NCI-H1694 (cell line): ENCODE results near the gene ABI3BP.

Experiments used
- DNase-seq: peaks from one replicate; lab custom pipeline; 2025; lab: John Stamatoyannopoulos, UW

The ABI3BP gene

DNA sequence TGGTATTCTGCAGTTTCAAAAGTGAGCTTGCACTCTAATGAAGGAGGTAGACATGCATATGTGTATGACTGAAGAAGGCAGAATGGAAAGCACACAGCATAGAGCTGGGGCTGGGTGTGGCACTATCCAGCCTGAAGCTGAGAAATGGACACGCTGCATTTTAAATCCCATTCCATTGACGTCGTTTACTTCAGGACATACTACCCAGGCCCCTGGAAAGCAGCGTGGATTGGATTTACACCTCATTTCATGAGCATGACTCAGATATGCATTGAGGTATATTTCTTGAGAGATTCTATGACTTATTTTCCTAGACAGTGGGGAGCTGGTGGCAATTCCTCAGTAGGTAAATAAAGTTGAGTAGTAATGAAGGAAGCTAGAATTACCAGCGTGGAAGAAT, 101.4 kb downstream of the ABI3BP start:
- no peak for DNase-seq

DNA sequence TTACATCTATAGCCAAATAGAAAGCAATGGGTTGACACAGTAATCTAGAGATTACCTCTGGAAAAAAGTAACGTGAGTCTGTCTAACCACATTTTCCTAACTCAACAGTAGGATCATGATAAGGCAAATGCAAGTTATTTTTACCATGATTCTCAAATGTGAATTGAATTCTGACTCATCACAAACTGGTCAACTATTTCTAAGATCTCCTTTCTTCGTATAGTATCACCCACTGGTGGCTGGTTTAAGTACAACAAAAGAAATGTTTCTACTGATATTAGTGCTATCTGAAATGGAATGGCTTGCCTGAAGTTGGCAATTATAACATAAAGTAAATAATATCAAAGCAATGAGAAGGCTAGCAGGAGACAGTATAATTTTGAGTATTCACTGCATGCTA, 102.2 kb downstream of the ABI3BP start:
- DNase-seq: no peak

DNA sequence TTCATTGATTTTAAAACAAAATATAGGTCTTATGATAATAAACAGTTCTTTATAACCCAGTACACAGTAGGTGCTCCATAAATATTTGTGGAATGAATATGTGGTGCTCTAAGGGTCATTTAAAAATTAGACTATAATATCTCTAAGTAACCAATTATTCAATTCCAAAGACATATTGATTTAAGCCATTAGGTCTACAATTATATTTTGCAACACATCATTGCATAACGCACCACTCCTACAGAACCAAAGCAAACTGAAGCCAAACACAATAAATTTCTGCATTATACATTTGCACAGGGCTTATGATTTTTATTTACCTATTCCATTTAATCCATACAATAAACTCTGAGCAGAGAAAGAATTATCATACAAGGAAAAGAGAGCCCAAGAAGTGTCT, 104.3 kb downstream of the ABI3BP start:
- no peak for DNase-seq

DNA sequence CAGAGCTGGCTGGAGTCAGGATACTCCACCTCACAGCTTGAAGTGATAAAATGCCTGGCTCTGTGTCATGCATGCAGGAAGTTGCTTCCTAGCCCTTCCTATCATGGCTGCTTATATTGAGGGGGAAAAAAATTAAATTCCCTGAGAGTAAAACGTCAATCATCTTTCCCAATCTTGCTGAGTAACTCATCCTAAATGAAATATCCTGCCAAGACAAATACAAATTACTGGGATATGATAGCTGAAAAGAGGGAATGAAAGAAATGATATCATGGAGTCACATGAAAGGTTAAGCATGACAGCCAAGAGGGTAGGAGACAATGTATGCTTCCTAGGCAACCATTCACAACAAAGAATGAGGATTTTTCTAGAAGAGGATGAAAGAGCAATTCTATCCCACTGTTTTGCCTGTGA, 110.6 kb downstream of the ABI3BP start:
- DNase-seq: no peak

DNA sequence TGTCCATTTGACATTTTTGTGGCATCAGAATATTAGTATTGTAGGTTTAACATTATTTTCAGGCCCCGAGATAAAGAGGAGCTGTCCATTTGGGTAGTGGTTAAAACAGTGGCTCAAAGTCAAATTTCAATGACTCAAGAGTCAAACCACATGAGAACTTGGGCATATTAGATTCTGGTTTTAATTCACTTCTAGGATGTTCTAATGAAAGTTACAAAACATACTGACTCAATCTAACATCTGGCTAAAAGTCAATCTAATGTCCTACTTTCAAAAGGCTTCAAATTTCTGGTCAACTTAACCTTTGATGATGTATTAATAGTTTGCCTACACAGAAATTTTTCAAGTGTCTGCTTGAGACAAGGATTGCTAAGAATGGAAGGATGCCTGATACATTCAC, 112.4 kb downstream of the ABI3BP start:
- no peak for DNase-seq

DNA sequence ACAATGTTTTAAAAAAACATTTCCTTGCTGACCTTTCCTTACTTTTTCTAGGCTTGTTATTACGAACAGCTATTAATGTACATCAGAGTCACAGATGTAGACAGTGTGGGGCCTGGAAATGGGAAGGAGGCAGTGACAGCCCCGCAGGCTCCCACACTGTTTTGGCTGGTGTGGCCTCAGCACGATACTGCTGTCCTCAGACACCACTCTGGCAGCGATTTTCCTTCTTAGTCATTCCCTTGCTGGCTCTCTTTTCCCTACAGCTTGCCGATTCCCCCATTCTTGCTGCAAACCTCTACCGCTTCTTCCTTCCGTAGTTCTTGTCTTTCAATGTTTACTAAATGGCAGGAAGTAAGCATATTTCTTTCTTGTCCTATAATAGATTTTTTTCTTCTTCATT, 113.1 kb downstream of the ABI3BP start:
- no peak for DNase-seq

DNA sequence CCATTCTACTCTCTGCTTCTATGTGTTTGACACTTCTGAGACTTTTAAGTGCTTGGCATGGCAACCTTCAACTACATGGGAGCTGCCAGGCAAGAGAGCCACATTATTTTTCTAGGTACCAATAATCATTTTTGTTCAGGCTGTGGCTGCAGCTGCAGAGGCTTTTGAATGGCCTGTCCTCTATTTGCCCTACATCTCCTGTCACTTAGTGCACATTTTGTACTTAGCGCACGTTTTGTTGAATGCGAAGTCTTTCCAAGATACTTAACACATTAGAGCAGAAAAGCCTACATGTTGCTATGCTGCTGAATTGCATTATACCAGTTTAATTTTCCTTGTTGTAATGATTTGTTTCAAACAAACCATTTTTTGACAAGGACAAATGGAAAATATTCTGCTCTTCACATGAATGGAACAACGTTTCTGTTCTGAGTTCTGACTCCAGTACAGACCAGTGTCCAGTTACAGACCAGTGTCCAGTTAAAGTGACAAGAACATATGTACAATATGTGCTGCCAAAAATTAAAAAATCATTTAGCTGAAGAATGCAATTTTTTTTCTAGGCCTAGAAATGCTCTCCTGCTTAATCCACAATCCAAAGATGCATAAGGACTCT, 113.9 kb downstream of the ABI3BP start:
- DNase-seq: no peak

DNA sequence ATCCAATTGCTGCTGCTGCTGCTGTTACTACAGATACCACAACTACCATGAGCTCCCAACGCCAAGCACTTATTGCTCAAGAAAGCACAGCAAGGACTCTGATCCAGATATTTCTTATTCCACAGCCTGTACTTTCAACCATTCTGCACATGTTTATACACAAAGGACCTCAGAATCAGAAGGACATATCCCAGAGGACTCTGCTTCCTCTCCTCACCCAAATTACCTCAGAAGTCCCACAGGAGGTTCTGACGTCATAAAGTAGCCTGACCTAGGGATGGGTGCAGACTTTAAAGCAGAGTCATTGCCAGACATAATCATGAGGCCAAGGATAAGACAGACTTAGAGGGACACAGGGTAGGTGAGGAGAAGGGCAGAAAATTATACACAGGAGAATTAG, 115.9 kb downstream of the ABI3BP start:
- DNase-seq: no peak

DNA sequence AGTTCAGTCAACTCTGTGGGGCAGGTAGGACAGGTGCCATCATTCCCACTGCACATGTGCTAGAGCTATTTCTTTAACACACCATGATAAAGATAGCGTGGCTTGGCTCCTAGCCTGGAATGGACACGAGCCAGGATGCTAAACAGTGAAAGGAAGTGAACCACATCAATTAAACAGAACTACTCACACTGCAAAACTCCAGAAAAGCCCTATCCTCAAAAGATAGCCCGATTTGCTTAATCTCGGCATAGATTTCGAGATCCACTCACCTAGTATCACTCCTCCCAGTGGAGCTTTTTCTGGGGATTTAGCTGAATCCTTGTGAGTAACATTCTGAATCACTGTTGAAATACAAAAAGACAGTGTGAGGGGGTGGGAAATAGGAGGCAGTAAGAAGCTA, 118.0 kb downstream of the ABI3BP start:
- DNase-seq: no peak

DNA sequence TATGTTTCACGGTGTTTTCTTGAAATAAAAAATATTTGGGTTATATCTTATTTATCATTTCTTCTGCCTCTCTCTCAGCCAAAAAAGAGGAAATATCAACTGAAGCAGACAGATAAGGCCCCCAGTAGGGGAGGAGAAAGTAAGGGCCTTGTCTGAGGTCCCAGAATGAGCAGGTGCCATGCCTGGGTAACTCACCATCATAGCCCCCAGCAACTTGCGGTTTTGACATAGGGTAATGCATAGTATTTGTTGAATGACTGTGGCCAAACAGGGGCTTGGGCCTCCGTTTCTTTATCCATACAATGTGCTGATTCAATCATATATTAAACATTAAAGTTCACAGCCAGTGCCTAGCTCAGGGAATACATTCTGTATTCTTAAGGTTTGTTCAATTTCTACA, 119.6 kb downstream of the ABI3BP start:
- DNase-seq: no peak

DNA sequence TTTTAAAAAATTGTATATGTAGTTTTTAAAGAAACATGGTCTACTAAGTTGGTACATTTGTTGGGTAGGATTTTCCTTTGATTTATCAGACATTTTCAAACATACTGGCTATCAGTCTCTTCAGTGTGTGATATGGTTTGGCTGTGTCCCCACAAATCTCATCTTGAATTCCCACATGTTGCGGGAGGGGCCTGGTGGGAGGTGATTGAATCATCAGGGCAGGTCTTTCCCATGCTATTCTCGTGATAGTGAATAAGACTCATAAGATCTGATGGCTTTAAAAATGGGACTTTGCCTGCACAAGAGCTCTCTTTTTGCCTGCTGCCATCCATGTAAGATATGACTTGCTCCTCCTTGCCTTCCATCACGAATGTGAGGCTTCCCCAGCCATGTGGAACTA, 121.9 kb downstream of the ABI3BP start:
- no peak for DNase-seq

DNA sequence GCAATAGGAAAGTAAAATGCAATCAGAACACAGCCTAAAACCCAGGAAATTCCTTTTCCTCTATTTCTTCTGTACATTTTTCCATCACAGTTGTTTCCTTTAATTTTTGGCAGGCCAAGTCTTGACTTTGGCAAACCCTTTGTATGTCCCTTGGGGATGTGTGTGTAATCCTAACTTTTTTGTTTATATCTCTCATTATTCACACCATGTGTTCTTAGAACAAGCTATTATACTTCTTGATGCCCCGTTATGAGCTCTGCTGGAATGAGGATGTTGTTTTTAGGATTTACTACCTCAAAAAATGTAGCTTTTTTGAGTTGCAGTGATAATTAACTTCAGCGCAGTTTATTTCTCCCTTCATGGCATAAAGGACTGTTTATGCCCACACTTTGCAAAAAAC, 123.4 kb downstream of the ABI3BP start:
- no peak for DNase-seq

DNA sequence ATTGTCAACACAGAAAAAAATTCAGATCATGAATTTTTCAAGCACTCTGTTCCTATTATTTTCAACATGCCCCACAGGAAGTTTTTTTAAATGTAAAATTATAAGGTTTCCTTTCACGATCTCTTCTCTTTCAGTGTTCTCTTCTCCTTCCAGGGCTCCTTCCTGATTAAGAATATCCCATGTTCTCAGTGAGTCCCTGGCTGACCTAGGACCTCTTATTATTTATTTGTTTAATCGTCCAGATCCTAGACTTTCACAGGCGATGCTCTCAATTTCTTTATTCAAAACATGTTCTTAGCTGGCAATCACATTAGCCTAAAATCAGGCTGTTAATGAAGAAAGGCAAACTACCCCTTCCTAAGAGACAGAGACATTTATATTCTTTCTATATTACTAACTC, 124.3 kb downstream of the ABI3BP start:
- DNase-seq: no peak

DNA sequence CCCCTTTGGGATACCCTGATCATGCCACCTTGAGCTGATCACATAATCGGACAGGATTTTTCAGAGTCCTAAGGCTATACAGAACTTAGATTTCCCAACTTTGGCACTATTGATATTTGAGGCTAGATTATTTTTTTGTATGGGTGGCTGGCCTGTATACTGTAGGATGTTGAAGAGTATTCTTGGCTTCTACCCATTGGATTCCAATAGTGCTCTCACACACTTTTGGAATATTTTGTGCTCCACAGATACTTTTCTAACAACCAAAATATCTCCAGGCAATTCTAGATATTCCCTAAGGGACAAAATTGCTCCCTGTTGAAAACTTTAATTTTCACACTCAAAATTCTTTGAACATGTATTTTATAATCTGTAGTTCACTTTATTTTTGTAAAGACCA, 125.1 kb downstream of the ABI3BP start:
- DNase-seq: no peak

DNA sequence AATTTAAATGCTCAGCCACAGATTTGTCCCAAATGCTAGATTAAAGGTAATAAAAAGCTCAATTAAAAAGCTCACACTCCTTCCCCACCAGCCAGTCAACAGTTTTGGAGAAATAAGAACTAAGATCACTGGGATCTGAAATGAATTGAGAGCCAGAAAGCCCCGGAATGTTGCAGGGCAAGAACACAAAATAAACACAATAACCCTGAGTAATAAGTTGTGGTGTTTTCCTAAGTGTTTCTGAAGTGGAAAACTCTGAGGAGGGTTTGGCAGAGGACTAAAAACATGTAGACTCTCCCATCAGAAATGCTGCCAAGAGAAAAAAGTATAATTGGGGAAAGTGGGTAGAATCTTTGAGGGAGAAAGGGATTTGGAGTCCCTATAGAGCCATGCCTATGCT, 127.8 kb downstream of the ABI3BP start:
- DNase-seq: no peak

DNA sequence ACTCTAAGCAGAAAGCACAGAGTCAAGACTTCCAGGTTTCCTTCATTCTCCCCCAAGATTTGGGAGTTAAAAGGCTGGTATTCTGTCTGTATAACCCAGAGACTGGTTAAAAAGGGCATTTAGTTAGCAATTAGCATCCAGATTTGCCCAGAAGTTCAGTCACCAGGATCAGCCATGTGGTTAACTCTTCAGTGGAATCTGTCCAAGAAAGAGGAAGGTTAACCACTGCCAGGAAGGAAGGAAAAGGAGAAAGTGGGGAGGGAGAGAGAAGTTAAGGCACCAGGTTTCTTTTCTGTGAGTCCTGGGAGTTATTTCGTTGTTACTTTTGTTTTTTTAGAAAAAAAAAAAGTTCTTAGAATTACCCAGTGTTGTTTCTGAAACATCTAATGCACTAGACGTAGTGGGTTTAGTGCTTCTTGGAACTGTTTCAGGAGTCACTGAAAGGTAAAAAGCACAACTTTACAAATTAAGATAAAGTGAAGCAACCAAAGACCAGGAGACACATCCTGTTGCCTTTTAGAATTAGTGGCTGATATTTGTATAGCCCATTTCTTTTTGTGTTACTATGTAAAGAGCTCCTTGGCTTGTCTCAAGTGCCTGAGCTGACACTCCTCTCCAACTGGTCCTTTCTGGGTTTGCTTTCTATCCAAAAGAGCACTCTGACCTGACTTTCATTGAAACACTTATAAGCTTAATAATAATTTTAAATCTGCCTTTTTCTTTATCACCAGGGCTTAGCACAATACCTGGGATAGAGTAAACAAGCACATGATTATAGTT, 128.6 kb downstream of the ABI3BP start:
- DNase-seq: no peak

DNA sequence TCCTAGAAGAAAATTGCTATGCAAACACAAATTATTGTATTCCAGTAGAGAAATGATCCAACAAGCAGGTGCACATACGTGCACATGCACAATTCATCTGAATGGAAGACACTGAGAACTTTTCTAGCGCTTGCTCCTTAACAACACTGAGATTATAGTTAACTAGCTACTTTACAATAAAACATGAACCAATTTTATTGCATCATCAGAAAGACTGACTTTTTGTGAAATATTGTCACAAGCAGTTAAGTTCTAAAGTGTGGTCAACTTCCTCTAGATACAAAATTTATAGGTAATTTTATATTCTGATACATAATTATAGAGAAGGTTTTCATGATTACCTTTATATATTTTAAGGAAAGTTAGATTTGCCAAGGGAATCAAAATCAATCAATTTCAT, 135.4 kb downstream of the ABI3BP start:
- no peak for DNase-seq

DNA sequence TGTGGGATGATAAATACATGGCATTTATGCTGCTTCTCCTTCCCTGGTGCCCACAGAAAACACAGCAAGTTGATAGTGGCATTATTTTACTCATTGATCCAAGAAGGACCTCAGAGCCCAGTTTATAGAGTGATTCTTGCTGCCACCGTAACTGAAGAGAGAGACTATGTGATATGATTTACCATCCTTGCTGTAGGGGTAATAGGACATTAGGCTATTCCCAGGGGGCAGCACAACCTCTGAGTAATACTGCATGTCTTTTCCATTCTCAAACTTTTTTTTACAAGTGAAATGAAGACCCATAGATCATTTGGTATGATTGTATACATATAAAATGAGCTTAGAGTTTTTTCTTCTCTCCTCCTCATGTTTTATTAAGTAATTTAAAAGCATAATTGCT, 136.4 kb downstream of the ABI3BP start:
- no peak for DNase-seq

DNA sequence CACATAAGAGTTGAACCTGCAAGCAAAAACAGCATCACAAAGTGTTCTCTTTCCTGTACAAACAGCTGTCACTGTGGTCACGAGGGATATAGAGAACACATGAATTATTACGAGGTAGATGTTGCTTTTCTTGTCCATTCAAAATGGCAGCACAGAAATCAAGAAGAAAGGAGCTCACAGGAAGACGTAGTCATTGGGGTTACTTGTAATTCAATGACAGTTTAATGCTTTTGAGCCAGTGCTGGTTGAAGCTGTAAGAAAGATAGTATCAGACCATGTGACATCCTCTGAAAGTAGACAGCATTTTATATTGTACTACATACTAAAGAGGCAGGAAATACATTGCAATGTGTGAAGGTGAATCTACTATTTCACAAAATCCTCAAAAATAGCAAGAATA, 140.4 kb downstream of the ABI3BP start:
- no peak for DNase-seq

DNA sequence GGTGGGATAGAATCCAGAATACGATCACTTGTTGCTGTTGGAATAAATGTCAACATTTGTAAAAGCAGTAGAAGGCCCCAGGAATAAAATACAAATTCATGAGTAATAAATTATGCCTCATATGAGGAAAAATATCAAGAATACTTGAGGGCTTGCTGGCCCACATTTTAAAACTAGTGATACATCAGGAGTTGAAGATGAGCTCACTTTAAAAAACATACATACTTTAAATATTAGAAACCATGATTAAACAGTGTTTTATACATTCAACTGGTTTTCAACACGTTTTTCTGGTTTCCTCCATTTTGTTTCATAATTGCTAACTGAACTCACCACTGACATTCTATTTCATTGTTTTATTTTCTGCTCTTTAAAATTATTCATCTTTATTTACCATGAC, 142.5 kb downstream of the ABI3BP start:
- no peak for DNase-seq

DNA sequence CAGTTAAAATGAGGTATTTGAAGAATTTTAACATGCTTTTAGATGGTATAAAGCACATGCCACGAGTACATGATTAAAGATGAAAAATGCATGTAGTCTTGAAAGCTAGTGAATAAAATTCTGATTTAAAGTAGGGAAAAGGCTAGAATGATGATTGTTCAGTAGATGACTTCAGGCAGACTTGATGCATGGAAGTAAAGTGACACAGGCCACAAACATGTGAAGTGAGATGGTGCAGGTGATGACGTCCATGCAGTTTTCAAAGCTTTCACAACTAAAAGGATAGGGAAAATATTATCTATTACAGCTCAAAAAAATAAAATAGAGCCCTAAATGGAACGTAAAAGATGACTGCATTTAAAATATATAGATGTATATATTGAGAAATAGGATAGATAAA, 143.1 kb downstream of the ABI3BP start:
- no peak for DNase-seq

DNA sequence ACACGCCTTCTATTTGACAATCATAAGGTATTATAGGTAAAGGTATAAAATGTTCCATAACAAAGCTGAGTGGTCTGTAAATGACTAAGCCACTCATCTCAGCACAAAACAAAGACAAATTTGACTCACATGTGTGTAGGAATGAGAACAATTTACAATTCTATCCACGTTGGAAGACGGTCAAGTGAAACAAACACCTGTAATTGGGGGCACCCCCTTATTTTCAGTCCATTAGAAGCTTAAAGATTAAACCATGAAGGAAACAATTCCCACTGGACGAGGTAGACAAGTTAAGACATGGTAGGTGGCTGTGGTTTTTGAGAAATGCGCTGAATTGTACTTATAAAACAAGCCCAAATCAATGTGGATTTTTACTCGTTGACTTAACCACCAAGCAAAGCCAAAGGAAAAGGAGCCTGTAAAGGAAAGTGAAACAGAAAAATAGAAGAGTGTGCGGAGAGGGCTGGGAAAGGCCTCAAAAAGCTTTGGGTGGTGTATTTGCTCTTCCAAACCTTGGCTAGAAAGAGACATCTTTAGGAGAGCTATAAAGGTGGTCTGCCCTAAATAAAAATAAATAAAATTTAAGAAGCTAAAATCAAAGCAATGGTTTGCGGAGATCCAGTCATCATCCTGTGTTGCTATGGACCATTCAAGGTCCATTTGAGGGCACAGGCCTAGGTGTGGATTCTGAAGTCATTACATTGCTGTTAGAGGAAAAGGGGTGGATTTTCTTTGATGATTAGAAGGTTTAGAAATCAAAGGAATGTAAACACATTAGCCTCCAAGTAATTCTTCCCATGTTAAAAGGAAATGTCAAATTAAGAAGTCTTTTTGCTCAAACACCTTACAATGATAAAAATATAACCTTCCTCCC, 148.9 kb downstream of the ABI3BP start:
- DNase-seq: no peak

DNA sequence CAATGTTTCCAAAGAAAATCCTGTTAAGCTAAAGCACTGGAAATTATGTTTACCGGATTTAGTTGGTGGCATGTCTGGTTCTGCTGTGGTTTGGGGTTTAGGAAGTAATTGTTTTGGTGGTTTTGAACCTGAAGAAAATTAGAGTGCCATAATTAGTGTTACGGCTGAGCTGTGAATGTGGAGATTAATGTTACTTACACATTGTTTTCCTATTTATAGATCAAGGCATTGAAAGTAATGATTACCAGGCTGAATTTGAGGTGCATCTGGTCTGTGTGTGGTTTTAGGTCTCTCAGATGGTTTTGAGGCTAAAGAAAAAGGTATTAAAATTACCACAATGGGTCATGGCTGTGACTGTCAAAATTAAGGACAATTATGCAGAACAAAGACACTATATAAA, 155.1 kb downstream of the ABI3BP start:
- DNase-seq: no peak
